D721Med (cell line): ENCODE data around the gene RTTN.
A peak's percentile ranks its signal among the peaks of the same experiment; 100 is the strongest.
"Not testable (repeated sequence)": the region's sequence is repeated elsewhere in the genome, so short reads cannot be mapped to it uniquely, and the experiment has no call there.

Source experiments
- DNase-seq: peaks from one replicate; pipeline ENCODE4 v3.0.0; 2011; ENCODE audit warnings: low spot score; ENCODE audit not compliant: insufficient read length
- FAIRE-seq: peaks from 2 replicates; lab custom pipeline; 2011; peaks lifted over from hg19 to GRCh38; lab: Jason Lieb, UNC
- TF ChIP-seq, protein P1 (sequence below): IDR thresholded peaks from 2 replicates; pipeline ENCODE4 v1.5.1; 2012; ENCODE audit warnings: mild to moderate bottlenecking, control low read depth; ENCODE audit not compliant: insufficient read depth; ENCODE audit errors: missing control alignments

Gene RTTN

DNA sequence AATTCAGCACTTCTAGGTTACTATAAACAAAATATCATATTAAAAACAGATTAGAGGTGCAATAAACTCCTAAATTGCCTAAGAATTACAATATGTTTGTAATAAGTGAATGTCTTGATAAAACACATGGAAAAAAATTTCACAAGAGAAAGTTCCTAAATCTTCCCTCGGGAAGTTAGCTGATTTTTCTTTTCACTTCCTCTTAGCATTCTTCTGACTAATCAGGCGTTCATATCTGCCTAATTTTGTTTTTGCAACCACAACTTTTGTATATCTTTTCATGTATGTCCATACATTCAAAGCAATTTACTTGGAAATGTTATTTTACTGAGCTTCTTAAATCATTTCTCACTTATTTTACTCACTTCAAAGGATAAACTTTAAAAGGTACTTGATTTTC, 88.5 kb downstream of the RTTN start:
- DNase-seq (no peak), FAIRE-seq (no peak)
- TF ChIP-seq, protein P1, sequence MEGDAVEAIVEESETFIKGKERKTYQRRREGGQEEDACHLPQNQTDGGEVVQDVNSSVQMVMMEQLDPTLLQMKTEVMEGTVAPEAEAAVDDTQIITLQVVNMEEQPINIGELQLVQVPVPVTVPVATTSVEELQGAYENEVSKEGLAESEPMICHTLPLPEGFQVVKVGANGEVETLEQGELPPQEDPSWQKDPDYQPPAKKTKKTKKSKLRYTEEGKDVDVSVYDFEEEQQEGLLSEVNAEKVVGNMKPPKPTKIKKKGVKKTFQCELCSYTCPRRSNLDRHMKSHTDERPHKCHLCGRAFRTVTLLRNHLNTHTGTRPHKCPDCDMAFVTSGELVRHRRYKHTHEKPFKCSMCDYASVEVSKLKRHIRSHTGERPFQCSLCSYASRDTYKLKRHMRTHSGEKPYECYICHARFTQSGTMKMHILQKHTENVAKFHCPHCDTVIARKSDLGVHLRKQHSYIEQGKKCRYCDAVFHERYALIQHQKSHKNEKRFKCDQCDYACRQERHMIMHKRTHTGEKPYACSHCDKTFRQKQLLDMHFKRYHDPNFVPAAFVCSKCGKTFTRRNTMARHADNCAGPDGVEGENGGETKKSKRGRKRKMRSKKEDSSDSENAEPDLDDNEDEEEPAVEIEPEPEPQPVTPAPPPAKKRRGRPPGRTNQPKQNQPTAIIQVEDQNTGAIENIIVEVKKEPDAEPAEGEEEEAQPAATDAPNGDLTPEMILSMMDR, result no peak

DNA sequence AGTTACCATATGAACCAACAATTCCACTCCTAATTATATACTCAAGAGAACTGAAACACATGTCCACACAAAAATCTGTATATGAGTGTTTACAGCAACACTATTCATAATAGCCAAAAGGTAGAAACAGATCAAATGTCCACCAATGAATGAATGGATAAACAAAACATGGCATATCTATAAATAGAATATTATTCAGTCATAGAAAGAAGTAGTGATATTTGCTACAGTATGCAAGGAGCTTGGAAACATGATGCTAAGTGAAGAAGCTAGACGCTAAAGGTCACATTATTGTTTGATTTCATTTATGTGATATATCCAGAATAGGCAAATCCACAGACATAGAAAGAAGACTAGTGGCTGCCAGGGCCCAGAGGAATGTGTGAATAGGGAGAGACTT, 92.0 kb downstream of the RTTN start:
- TF ChIP-seq, protein P1, result no peak
- DNase-seq (no peak), FAIRE-seq (no peak)

DNA sequence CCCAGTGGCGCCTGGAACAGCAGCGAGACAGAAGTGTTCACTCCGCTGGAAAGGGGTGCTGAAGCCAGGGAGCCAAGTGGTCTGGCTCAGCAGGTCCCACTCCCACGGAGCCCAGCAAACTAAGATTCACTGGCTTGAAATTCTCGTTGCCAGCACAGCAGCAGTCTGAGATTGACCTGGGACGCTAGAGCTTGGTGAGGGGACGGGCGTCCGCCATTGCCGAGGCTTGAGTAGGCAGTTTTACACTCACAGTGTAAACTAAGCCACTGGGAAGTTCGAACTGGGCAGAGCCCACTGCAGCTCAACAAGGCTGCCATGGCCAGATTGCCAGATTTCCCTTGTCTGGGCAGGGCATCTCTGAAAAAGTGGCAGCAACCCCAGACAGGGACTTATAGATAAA, 94.8 kb downstream of the RTTN start:
- FAIRE-seq (no peak), DNase-seq (no peak)
- TF ChIP-seq, protein P1, result no peak

DNA sequence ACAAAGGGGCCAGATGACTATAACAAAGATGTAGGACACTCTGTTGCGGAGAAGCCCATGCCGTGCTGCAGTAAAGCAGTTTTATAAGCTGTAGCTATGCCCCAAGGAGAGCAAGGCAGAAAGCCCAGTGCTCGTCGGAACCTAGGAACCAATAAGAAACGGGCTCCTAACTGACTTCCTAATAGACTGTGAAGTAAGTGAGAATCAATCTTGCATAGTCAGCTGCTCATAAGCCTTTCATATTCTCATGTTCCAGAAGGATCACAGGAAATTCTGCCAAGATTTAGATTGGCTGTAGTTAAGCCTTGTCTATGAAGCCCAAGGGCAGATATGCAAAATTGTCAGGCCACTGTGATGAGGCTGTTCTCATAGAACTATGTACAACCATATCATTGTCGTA, 98.4 kb downstream of the RTTN start:
- DNase-seq (no peak), FAIRE-seq (peak; percentile 99)
- TF ChIP-seq, protein P1, result no peak

DNA sequence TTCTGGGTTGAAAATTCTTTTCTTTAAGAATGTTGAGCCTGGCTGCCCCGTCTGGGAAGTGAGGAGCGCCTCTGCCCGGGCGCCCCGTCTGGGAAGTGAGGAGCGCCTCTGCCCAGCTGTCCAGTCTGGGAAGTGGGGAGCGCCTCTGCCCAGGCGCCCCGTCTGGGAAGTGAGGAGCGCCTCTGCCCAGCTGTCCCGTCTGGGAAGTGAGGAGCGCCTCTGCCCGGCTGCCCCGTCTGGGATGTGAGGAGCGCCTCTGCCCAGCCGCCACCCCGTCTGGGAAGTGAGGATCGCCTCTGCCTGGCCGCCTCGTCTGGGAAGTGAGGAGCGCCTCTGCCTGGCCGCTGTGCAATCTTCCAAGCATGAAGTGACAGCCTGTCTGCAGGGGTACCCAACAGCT, 102.6 kb downstream of the RTTN start:
- not testable (repeated sequence) for DNase-seq, FAIRE-seq

DNA sequence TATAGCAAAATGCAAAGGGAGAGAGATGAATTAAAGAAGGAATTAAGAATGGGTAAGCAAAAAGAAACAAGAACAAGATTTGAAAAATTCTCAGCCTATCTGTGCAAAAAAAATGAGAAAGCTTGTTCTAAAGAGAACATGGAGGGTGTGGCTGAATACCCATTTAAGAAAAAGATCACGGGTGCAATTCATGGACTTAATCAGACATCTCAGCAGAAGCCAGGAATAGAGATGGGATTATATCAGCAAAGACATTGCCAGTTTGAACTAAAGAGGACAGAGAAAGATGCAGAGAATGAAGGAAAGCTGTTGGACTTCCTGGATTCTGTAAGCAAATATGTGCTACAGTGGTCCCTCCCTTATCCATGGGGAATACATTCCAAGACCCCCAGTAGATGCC, 115.6 kb downstream of the RTTN start:
- DNase-seq (no peak), FAIRE-seq (no peak)
- TF ChIP-seq, protein P1, result no peak

DNA sequence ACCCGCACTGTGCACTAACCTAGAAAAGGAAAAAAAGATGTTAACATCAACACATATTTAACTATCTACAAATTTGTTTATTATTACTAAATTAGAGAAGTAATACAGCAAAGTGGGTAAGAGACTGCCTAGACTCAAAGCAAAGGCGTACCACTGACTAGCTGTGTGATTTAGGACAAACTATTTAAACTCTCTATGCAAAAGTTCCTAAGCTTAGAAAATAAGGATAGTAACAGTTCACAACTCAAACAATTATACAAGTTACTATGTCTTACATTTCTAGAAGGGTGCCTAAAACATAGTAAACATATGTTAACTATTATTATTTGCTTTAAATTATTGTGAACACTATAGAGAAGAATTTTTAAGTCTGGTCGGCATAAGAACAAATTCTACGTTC, 119.4 kb downstream of the RTTN start:
- FAIRE-seq (no peak), DNase-seq (no peak)
- TF ChIP-seq, protein P1, result no peak

DNA sequence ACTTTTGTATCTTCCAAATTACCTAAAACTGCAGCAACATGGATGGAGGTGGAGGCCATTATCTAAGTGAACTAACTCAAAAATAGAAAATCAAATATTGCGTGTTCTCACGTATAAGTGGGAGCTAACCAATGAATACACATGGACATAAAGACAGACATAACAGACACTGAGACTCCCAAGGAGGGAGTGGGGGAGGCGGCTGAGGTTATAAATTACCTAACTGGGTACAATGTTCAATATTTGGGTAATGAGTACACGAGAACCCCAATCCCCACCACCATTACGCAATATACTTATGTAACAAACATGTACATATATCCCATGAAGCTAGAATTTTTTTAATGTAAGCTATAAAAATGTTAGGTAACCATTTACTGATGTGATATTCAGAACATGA, 119.8 kb downstream of the RTTN start:
- TF ChIP-seq, protein P1, result no peak
- DNase-seq, result no peak
- no peak for FAIRE-seq
